ENCODE results near the gene LMTK2.
"Not testable (repeated sequence)": the region's sequence is repeated elsewhere in the genome, so short reads cannot be mapped to it uniquely, and the experiment has no call there.

Gene LMTK2

DNA sequence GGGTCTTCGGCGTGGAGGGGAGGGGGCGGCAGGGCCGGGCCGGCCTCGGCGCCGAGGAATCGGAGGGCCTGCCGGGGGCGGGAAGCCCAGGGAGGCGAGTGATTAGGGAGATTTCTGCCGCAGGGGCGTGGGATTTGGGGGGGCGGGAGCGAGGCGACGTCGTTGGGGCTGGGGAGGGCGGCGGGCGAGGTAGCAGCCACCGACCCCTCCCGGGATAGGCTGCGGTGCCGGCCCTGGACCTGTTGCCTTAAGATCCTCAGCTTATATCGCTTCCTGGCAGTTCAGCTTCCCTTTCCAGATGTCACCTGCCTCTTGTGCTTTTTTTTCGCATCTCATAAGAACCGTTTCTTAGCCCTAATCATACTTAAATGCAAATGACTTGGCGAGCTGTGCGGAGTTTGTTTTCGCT, 655 bp downstream of the LMTK2 start:
- no peak for DNase-seq

DNA sequence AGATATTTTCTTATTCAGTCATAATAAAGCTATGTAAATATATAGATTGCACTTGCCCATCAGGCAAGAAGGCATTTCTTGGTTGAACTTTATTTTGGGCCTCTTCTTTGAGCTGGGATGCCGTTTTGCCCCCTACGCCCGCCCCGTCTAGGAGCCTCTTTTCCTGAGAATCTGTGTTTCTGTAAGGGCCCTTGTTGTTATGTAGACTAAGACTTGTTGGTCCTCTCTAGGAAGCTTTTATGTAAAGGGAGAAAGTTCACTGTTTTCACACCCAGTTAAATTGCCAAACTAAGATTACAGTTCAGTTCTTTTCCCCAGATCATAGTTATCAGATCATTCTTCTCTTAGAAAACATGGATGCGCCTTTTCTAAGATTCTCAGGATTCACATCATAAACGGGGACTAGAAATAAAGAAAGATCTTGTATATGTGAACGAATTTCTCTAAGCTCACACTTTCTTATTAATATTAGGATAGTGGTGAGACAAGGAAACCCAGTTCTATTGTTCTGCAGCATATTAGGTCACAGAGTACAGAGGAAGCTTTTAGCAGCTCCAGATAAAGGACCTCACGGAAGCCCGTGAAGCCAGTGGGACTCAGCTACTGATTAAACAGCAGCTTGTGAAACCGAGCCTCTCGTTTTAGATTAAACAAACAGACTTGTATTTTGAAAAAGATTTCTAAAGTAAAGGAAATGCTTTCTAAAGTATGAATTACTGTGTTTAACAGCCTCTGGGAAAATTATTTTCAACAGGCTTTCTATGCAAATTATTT, 3.8 kb downstream of the LMTK2 start:
- DNase-seq = no peak

DNA sequence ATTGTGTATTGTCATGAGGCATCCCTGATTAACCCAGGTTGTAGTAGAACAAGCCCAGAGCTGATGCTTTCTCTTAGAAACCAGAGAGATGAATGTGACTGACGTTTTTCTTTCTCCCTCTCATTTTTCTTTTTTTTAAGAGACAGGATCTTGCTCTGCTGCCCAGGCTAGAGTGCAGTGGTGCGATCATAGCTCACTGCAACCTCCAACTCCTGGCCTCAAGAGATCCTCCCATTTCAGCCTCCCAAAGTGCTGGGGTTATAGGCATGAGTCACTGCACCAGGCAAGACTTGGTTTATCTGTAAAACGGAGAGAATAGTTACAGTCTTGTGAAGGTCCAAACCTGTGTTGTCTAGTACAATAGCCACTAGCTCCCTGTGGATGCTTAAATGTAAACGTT, 5.4 kb downstream of the LMTK2 start:
- no peak for DNase-seq

DNA sequence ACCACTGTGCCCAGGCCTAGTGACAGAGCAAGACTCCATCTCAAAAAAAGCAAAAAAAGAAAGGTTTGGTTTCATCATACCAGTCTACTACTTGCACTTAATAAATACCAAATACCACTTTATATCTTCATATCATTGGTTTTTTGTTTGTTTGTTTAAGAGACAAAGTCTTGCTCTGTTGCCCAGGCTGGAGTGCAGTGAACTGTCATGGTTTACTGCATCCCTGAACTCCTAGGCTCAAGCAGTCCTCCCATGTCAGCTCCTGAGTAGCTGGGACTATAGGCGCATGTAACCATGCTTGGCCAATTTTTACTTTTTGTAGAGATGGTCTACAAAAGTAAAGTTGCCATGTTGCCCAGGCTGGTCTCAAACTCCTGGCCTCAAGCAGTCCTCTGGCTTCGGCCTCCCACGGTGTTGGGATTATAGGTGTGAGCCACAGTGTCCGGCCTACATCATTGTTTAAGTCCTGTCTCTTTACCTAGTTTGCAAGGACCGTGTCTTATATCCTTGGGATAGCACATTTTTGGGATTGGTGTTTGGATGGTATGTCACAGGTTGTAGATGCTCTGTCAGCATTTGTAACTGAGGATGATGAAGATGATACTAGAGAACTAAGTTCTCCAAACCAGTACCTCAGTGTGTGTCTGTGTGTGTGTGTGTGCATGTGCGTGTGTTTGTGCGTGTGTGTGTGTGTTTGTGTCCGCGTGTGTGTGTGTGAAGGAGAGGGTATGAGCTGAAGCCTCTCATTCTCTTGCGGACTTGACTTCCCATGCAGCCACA, 9.3 kb downstream of the LMTK2 start:
- no peak for DNase-seq

DNA sequence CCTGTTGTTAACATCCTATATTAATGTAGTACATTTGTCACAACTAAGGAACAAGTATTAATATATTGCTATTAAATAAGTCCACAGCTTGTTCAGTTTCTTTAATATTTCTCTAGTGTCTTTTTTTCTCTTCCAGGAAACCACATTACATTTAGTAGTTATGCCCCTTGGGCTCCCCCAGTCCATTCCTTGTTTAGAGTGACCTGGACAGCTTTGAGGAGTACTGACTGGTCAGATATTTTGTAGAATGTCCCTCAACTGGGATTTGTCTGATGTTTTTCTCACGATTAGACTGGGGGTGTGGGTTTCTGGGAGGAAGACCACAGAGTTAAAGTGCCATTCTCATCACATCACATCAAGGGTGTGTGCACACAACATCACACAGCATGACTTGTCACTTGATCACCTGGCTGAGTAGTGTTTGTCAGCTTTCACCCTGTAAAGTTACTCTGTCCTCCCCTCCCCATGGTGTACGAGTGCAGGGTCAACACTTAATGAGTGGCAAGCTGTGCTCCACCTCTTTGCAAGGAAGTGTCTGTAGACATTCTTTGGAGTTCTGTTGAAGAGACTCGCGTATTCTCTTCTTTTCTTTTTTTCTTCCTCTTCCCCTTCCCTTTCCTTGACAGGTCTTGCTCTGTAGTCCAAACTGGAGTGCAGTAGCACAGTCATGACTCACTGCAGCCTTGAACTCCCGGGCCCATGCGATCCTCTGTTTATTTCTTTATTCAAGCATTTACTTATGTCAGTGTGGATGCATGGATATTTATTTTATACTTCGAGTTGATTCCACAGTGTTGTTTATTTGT, 10.2 kb downstream of the LMTK2 start:
- DNase-seq = no peak

DNA sequence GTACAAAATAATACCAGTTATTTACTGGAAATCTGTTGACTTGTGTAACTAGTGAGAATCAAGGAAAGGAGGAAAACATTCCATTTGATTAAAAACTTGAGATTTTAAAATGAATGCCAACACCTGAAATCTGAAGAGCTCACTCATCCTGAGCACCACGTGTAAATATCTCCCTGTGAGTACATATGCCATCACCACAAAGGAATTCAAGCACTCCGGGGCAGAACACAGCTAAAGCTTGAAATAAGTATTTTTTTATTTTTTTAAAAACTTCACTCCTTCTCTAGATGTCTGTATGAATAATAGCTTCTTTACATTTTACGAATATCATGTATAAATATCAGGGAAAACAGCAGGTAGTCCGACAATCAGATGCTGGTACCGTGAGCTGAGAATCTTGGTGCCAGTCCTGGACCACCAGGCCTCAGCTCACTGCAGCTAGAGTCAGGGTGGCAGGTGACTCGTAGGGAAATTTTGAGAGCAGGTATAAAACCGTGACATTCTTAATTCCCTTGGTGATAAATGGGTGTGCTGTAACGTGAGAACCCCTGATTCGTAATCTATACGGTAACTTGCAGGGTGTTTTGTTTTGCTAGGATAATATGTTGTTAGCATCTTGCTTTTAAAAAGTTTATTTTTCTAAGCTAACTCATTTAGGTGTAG, 12.7 kb downstream of the LMTK2 start:
- no peak for DNase-seq

DNA sequence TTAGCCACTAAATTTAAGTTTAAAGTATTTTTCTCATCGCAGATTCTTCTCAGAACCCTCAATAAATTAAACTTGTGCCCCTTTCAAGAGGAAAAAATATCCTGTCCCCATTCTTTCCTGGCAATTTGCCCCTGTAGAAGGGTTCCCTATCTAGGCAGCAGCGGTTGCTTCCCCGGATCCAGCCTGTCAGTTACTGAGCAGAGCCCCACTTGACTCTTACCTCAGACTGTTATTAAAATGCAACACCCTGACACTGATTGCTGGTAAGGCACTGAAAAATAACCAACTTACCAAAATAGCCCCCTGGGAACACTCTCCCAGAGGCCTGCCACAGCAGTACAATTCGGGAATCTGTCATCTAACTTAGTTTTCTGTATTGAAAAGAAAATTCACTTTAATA, 13.9 kb downstream of the LMTK2 start:
- DNase-seq = no peak

DNA sequence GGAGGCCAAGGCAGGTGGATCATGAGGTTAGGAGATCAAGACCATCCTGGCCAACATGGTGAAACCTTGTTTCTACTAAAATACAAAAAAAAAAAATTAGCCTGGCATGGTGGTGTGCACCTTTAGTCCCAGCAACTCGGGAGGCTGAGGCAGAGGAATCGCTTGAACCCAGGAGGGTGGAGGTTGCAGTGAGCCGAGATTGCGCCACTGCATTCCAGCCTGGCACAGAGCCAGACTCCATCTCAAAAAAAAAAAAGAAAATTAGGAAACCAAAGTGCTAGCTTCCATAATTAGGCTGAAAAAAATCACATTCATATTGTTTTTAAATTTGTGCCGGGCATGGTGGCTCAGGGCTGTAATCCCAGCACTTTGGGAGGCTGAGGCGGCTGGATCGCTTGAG, 14.7 kb downstream of the LMTK2 start:
- DNase-seq = not testable (repeated sequence)

DNA sequence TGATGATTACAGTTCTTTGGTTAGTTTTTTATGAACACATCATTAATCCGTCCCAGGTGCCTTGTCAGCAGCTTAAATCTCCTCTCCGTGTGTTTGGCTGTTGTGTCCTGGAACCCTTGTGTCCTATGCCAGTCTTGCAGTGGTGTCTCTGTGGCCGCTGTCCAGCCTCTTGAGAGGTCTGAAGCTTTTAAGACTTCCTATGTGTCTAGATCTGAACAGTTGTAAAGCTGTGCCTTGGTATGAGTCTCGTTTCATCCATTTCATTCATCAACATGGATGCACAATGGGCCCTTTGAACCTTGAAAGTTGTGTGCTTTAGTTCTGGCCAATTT, 16.7 kb downstream of the LMTK2 start:
- DNase-seq = no peak

DNA sequence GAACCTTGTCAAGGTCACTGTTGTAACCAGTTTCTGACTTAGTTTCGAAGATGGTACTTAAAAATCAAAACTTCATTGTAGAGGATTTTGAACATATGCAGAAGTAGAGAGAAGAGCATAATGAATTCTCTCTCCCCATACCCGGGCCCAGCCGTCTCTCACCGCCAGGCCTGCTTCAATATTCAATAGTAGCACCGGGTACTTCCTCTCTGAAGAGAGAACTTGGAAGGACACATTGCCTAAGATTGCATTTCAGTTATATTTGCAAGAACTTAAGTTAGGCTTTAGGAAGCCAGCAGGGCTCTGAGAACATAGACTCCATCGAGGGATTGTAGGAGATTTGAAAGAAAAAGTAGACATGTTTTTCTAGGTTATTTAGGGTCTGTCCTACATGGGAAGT, 19.1 kb downstream of the LMTK2 start:
- no peak for DNase-seq

DNA sequence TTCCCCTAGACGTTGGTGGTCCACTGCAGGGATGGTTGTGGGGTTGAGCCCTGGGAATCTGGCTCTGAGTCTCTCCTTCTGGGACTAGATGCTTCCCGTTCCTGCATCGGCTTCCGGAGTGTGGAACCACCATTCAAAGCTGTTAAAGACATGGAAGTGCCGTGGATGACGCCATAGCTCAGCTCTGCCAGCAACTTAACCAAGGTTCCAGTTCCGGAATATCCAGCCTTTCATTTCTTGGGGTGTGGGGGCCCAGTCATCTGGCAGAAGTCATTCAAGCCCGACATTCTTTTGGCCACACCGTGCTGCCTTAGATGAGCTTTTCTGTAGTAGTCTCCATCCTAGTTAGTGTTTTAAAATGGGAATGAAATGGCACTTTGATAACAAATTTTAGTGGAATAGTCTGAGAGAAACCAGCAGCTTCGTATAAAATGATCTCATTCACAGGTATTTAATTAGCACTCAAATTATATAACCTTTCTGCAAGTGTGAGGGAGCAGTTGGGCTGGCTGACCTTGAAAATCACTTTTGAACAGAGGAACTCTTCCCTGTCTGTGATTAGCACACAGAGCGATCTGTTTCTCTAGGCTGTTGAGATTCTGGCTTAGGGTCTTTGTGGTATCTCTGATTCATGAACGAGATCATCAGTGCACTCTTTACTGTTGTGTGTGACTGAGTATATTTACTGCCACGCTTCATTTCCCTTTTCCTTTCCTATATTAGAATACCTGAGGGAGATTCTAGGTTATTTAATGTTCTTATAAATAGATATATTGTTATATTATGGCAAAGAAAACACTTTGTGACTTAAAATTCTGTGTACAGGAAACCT, 19.9 kb downstream of the LMTK2 start:
- DNase-seq = no peak

DNA sequence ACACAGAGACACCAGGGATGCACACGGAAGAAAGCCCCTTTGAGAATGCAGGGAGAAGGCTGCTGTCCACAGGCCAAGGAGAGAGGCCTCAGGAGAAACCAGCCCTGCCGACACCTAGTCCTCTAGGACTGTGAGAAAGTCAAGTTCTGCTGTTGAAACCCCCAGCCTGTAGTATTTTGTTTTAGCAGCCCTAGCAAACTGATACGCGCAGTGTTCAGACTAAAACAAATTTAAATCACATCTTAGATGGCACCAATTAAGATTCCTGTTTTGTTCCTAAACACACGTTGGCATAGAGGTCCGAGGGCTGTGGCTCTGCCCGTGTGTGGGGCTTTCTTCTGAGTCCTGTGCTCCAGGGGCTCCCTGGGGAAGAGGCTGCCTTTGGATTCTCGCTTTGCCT, 21.7 kb downstream of the LMTK2 start:
- DNase-seq = no peak

DNA sequence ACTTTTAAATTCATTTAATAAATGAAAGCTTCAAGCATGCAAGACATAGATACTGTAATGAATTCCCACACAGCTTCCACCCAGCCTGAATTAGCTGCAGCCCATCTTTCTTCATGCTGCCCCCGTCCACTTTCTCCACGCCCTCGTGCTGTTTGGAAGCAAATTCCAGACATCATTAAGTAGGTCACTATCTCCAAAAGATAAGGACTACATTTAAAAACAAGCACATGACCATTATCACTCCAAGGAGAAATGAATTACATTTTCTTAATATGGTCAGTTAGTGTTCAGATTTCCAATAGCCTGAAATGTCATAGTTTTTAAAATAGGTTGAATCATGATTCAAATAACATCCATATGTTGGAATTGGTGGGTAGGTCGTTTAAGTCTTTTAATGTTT, 24.3 kb downstream of the LMTK2 start:
- DNase-seq = no peak

DNA sequence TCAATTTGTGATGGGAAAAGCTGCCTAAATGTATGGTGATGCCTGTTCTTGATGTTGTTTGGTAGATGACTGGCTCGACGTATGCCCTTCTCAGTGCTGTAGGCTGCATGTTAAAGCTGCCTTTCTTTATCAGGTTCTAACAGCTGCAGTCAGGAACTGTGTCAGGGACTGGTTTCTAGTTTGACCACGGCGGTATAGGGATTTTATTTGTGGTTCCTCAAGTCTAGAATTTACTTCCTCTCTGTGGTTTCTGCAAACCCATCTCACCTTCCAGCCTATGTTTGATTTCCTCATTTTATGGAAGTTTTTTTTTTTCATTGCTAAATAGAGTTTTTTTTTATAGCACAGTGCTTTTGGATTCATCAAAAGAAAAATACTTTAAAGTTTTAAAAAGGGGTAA, 26.5 kb downstream of the LMTK2 start:
- DNase-seq = peak; percentile 25

DNA sequence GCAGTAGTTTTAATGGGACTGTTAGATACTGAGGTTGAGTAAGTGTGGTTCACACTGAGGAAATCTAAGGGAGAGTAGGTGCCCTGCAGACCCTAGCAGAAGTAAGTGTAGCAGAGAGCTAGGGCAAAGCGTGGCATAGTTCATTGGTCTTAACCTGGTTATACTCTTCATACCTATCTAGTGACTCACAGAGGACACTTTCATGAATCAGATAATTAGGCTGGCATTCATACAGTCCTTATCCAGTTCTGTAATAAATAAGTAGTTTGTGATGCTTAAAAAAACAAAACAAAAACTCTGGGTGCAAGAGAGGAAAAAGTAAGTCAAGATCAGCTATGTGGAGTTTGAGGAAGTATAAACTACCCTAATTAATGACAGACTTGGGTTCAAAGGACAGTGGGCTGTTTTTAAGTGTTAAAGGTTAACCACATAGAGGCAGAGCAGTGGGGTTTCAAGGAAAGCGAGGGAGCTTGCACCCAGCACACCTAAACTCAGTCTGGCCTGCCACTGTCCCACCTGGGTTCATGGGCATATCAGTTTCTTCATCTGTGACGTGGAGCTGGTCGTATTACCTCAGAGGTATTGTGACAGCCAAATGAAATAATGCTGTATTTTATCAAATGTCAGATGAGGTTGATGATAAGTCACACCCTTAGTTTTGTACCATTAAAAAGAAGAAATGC, 27.1 kb downstream of the LMTK2 start:
- no peak for DNase-seq

DNA sequence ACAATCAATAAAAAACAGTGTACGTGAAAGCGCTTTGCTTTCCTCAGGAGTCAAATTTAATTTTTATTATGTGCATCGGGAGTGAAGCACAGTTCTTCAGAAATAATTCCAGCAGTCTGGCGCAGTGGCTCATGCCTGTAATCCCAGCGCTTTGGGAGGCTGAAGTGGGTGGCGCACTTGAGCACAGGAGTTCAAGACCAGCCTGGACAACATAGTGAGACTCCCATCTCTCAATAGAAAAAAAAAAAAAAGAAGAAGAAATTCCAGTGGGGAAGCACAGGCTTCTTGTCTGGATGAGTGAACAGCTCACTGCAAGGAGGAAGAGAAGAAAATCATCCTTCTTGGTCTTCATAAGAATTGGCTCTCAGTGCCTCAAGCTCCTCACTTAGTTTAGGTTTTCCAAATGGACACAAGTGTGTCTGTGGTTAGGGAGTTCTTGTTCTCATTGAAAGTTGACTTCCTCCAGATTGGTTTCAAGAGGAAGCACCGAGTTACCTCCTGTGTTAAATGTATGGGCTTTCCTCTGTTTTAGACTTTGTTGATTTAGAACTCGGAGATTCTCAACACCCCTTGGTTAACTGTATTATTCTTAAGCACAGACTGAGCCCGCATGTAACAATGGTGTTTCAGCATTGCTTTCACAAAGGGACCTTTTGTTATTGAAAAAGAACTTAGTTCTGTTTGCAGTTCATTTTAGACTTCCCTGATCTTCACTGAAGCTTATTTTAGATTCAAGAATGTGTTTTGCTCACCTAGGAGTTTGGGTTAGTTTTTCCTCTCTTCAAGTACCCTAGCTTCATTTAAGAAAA, 28.0 kb downstream of the LMTK2 start:
- DNase-seq = no peak

DNA sequence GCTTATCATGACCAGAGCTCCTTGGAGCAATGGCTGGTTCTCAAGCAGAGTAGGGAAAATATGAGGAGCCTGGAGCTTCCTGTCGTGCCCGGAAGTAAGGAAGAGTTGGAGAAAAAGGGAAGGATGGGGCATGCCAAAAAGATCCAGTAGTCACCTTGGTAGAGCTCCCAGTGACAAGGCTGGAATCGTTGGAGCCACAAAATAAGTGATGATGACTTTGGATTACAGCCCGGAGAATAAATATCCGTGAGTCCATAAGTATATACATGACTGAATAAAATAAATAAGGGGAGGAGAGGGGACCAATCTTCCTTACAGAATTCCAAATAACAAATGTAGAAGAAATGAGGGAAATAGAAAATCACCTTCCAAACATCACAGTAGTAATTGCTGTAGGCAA, 29.3 kb downstream of the LMTK2 start:
- DNase-seq = no peak

DNA sequence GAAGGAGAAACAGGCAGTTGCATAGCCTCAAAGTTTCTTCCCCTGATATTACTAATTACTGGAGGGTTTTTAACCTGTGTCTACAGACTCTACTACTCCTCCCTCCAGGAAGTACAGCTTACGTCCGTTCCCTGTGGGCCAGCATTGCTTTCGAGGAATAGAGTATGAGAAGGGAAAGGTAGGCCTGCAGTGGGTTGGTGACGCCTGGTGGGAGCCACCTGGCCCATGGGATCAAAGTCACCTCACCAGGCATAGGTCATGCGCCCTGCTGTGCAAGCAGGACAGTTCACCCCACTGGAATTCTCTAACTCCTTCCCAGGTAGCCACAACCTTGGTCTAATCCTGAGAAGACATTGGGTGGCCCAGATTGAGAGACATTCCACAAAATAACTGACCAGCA, 29.8 kb downstream of the LMTK2 start:
- DNase-seq = no peak

DNA sequence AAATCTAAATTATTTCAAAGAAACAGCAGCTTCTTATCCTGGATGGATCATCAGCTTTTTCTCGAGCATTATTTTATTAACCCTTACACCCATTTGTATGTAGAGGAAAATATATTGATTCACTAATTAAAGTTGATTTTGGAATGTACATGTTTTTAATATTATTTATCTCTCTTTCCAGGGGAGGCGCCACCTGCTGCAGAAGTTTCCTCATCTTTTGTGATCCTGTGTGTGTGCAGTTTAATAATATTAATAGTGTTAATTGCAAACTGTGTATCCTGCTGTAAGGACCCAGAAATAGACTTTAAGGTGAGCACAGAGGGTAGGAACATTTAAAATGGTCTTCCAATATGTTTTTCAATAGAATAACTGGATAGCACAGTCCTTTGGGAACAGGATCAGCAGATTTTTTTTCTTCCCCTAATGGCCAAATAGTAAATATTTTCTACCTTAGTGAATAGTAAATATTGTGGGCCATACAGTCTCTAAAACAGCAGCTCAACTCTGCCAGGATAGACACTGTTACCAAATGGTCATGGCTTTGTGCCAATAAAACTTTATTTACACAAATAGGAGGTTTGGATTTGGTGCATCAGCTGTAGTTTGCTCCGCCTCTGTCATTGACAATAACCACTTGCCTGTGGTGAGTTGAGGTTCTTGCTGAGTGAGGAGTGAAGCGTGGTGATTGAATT, 30.6 kb downstream of the LMTK2 start:
- DNase-seq = no peak

DNA sequence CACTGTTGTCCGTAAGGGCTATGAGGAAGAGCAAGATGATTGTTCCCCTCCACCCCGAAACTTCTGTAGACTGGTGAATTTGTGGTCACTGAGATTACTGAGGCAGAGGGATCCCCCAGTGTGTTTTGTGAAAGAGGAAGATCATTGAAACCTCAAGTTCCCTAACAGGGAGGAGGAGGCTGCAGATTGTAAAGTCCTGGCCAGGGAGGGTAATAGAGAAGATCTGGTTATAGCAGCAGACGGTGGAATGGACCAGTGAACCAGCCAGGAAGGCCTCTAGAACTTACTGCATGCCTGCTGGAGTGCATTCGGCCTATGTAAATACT, 31.1 kb downstream of the LMTK2 start:
- no peak for DNase-seq
